H9 (cell line): ENCODE data around the gene CDS1. TPM values are rescaled to one million over a fixed set of nuclear protein-coding genes. Genes with fewer than 3 reads are reported as not detected.

ENCODE experiments used
- DNase-seq: peaks from one replicate; pipeline ENCODE4 v3.0.0-alpha.2; 2017
- H2AFZ ChIP-seq: one replicate; pipeline ENCODE4 v1.6.1; 2013; ENCODE audit warnings: mild to moderate bottlenecking, low read length, control low read depth, moderate library complexity
- H2AK5ac ChIP-seq: 2 replicates; pipeline ENCODE4 v1.6.1; 2013; ENCODE audit warnings: low read length, control low read depth, mixed read lengths; ENCODE audit not compliant: insufficient read length
- H2BK120ac ChIP-seq: one replicate; pipeline ENCODE4 v1.6.1; 2013; ENCODE audit warnings: low read depth, mild to moderate bottlenecking, low read length, control low read depth, inconsistent platforms; ENCODE audit not compliant: poor library complexity, severe bottlenecking
- H2BK12ac ChIP-seq: 2 replicates; pipeline ENCODE4 v1.6.1; 2013; ENCODE audit warnings: low read length, control low read depth, mixed read lengths, low read depth; ENCODE audit not compliant: insufficient read length
- H2BK15ac ChIP-seq: 2 replicates; pipeline ENCODE4 v1.6.1; 2013; ENCODE audit warnings: low read depth, low read length, control low read depth
- H2BK20ac ChIP-seq: one replicate; pipeline ENCODE4 v1.6.1; 2013; ENCODE audit warnings: low read depth, mild to moderate bottlenecking, low read length, control low read depth, inconsistent platforms; ENCODE audit not compliant: poor library complexity, severe bottlenecking
- H2BK5ac ChIP-seq: 2 replicates; pipeline ENCODE4 v1.6.1; 2013; ENCODE audit warnings: low read length, control low read depth, mixed read lengths; ENCODE audit not compliant: insufficient read length
- H3K14ac ChIP-seq: 2 replicates; pipeline ENCODE4 v1.6.1; 2013; ENCODE audit warnings: low read length, control low read depth; ENCODE audit not compliant: insufficient read depth
- H3K18ac ChIP-seq: 2 replicates; pipeline ENCODE4 v1.6.1; 2013; ENCODE audit warnings: low read depth, mild to moderate bottlenecking, mixed read lengths, low read length, control low read depth; ENCODE audit not compliant: insufficient read length
- H3K23ac ChIP-seq: 2 replicates; pipeline ENCODE4 v1.6.1; 2013; ENCODE audit warnings: low read length, control low read depth, mixed read lengths, low read depth; ENCODE audit not compliant: insufficient read length
- H3K23me2 ChIP-seq: 2 replicates; pipeline ENCODE4 v1.6.1; 2013; ENCODE audit warnings: low read depth, mild to moderate bottlenecking, mixed read lengths, low read length, control low read depth; ENCODE audit not compliant: insufficient read length, poor library complexity, severe bottlenecking
- H3K27ac ChIP-seq: 2 replicates; pipeline ENCODE4 v1.5.1; 2013; ENCODE audit warnings: low read length, control low read depth, mixed read lengths, low read depth; ENCODE audit not compliant: insufficient read length
- H3K27me3 ChIP-seq: 2 replicates; pipeline ENCODE4 v1.6.1; 2013; ENCODE audit warnings: low read length, control low read depth, inconsistent platforms; ENCODE audit not compliant: insufficient read depth
- H3K4ac ChIP-seq: 2 replicates; pipeline ENCODE4 v1.6.1; 2013; ENCODE audit warnings: low read depth, mild to moderate bottlenecking, control low read depth, inconsistent platforms, low read length, moderate library complexity
- H3K4me1 ChIP-seq: 2 replicates; pipeline ENCODE4 v1.6.1; 2013; ENCODE audit warnings: low read length, control low read depth, inconsistent platforms; ENCODE audit not compliant: insufficient read depth
- H3K4me2 ChIP-seq: 2 replicates; pipeline ENCODE4 v1.6.1; 2013; ENCODE audit warnings: low read length, control low read depth, mixed read lengths; ENCODE audit not compliant: insufficient read length, insufficient read depth
- H3K56ac ChIP-seq: 2 replicates; pipeline ENCODE4 v1.6.1; 2013; ENCODE audit warnings: low read depth, mild to moderate bottlenecking, mixed read lengths, low read length, control low read depth; ENCODE audit not compliant: insufficient read length
- H3K79me1 ChIP-seq: 2 replicates; pipeline ENCODE4 v1.6.1; 2013; ENCODE audit warnings: low read depth, mild to moderate bottlenecking, moderate library complexity, low read length, control low read depth, inconsistent platforms; ENCODE audit not compliant: insufficient read depth, poor library complexity, severe bottlenecking
- H3K79me2 ChIP-seq: 2 replicates; pipeline ENCODE4 v1.6.1; 2013; ENCODE audit warnings: low read length, control low read depth, inconsistent platforms; ENCODE audit not compliant: insufficient read depth
- H3K9ac ChIP-seq: 2 replicates; pipeline ENCODE4 v1.6.1; 2013; ENCODE audit warnings: low read length, control low read depth, mixed read lengths; ENCODE audit not compliant: insufficient read length; ENCODE audit errors: extremely low read depth
- H3K9me3 ChIP-seq: one replicate; pipeline ENCODE4 v1.6.1; 2013; ENCODE audit warnings: low read depth, low read length, inconsistent platforms; ENCODE audit not compliant: control insufficient read depth
- H3T11ph ChIP-seq: one replicate; pipeline ENCODE4 v1.6.1; 2013; ENCODE audit warnings: mild to moderate bottlenecking, low read length, control low read depth, inconsistent platforms
- H4K20me1 ChIP-seq: one replicate; pipeline ENCODE4 v1.6.1; 2013; ENCODE audit not compliant: control insufficient read depth, insufficient read length, insufficient read depth
- H4K5ac ChIP-seq: 2 replicates; pipeline ENCODE4 v1.6.1; 2013; ENCODE audit warnings: low read depth, mild to moderate bottlenecking, mixed read lengths, low read length, control low read depth; ENCODE audit not compliant: insufficient read length
- H4K8ac ChIP-seq: replicated peaks from 2 replicates; pipeline ENCODE4 v1.6.1; 2013; ENCODE audit warnings: low read length, control low read depth, mixed read lengths, low read depth; ENCODE audit not compliant: insufficient read length
- H4K91ac ChIP-seq: 2 replicates; pipeline ENCODE4 v1.6.1; 2013; ENCODE audit warnings: low read depth, mild to moderate bottlenecking, moderate library complexity, mixed read lengths, low read length, control low read depth; ENCODE audit not compliant: insufficient read length
- H3K27ac Mint-ChIP-seq, 3 experiments: 2 replicates in 2 of 3; 3 replicates in 1 of 3; pipeline ENCODE4 v1.8.0; 2020 to 2021; ENCODE audit warnings: mixed read lengths in 3 of 3, mild to moderate bottlenecking in 1 of 3, moderate library complexity in 1 of 3
- H3K27me3 Mint-ChIP-seq: 2 replicates; pipeline ENCODE4 v1.8.0; 2021; ENCODE audit warnings: low read depth, mild to moderate bottlenecking, moderate library complexity, mixed read lengths
- H3K36me3 Mint-ChIP-seq, 3 experiments: 2 replicates in 2 of 3; 3 replicates in 1 of 3; pipeline ENCODE4 v1.8.0; 2020 to 2021; ENCODE audit warnings: low read depth in 3 of 3, mixed read lengths in 3 of 3; ENCODE audit not compliant: insufficient read depth in 1 of 3
- H3K4me1 Mint-ChIP-seq, 2 experiments: 2 replicates each; pipeline ENCODE4 v1.8.0; 2020; ENCODE audit warnings: mixed read lengths in 2 of 2
- H3K4me3 Mint-ChIP-seq, 2 experiments: 2 replicates in 1 of 2; 3 replicates in 1 of 2; pipeline ENCODE4 v1.8.0; 2020 to 2021; ENCODE audit warnings: mild to moderate bottlenecking in 2 of 2, mixed read lengths in 2 of 2, moderate library complexity in 1 of 2
- H3K9me3 Mint-ChIP-seq, 2 experiments: 2 replicates in 1 of 2; 3 replicates in 1 of 2; pipeline ENCODE4 v1.8.0; 2020; ENCODE audit warnings: mild to moderate bottlenecking in 2 of 2, mixed read lengths in 2 of 2, moderate library complexity in 1 of 2
- CTCF ChIP-seq: fragments of 200-600 bp; sonication (generic); conservative IDR thresholded peaks from 3 replicates; pipeline ENCODE4 v1.8.0; 2021; ENCODE audit warnings: antibody characterized with exemption, mild to moderate bottlenecking
- WGBS: extraction: QIAGEN DNeasy Blood & Tissue Kit; methylation state at CpG from one replicate; pipeline ENCODE4 v1.1.7; 2013; ENCODE audit warnings: missing lambda C conversion rate, low lambda C conversion rate, mixed read lengths; ENCODE audit not compliant: insufficient read length; ENCODE audit errors: extremely low coverage; 5-methylcytosine and 5-hydroxymethylcytosine counted together
- total RNA-seq: library from RNA; stranded (reverse); gene quantifications from 2 replicates; pipeline ENCODE4 v1.2.1, GENCODE V29; 2021

CDS1 gene
- total RNA-seq, 1 experiment from 2014 or later, result 7.5 TPM

GRCh38 chr4:84535901-84536300 is 47.0 kb upstream of the CDS1 start:
- WGBS, result no CpG with 5 or more reads among the region's 2 CpGs
- Histone ChIP-seq H3K56ac (no peak overlapping the region), H4K91ac (no peak overlapping the region), H3K9ac (no peak overlapping the region), H2AFZ (no peak overlapping the region), H3K23me2 (no peaks in the 10 kb centered on the region), H3K4me2 (no peak overlapping the region), H2BK120ac (no peak overlapping the region), H4K8ac (no peak overlapping the region), H3K18ac (no peak overlapping the region), H2BK15ac (no peak overlapping the region), H2BK12ac (no peak overlapping the region), H4K20me1 (no peaks in the 10 kb centered on the region), H2AK5ac (no peak overlapping the region), H2BK5ac (no peak overlapping the region), H3K14ac (no peak overlapping the region), H3K27ac (no peak overlapping the region), H3K4ac (no peak overlapping the region), H3K23ac (no peak overlapping the region), H3K27me3 (no peaks in the 10 kb centered on the region), H3K79me1 (no peaks in the 10 kb centered on the region), H3K9me3 (no peaks in the 10 kb centered on the region), H2BK20ac (no peak overlapping the region), H3K79me2 (no peaks in the 10 kb centered on the region), H3K4me1 (peaks cover 2% of the 10 kb centered on the region; the same call in 1 of the 2 replicates), H4K5ac (no peak overlapping the region), H3T11ph (no peak overlapping the region)
- Mint-ChIP-seq H3K4me3 (no peak overlapping the region), H3K36me3 (peaks cover 0 to 6% (median 2%) of the 10 kb centered on the region in 3 experiments; a peak in 2 of 7 replicates), H3K27me3 (no peaks in the 10 kb centered on the region), H3K27ac (no peak overlapping the region), H3K9me3 (peaks cover 3 to 7% of the 10 kb centered on the region in 2 experiments; a peak in 4 of 5 replicates), H3K4me1 (peaks cover 8 to 9% of the 10 kb centered on the region in 2 experiments)
- TF ChIP-seq CTCF, result no peak
- no peak for DNase-seq
